SU-DHL-6 (cell line): ENCODE data around the gene SMOC1.

Experiments used
- EZH2phosphoT487 ChIP-seq: fragments of 200-600 bp; sonication (generic), shearing (Covaris generic); conservative IDR thresholded peaks from 2 replicates; pipeline ENCODE4 v1.6.1; 2018; ENCODE audit warnings: mild to moderate bottlenecking, antibody characterized with exemption, low read length, moderate library complexity, mixed read lengths
- TF ChIP-seq, protein P1 (sequence below): fragments of 200-600 bp; sonication (generic); IDR thresholded peaks from one replicate; pipeline ENCODE4 v1.5.1; 2017; ENCODE audit warnings: antibody characterized with exemption, mild to moderate bottlenecking, low read length, moderate library complexity; ENCODE audit not compliant: insufficient read depth, poor library complexity, severe bottlenecking

DNA sequence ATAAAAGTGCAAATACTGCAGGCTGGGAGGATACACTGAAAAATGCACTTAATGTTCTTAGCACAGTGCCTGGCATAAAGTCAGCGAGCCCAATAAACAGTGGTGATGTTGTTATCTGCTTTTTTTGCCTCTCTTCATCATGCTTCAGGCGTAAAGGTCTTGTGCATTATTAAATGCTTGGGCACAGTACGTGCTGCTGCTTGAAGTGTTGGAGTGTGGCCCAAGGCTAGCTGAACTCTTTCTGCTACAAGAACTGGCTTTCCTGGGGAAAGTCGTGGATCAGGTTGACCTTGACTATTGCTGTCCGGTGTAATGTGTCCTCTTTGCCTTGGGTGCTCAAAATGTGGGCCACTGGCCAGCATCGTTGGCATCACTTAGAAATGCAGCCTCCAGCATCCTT lies 43.0 kb downstream of the SMOC1 start:
- TF ChIP-seq, protein P1, sequence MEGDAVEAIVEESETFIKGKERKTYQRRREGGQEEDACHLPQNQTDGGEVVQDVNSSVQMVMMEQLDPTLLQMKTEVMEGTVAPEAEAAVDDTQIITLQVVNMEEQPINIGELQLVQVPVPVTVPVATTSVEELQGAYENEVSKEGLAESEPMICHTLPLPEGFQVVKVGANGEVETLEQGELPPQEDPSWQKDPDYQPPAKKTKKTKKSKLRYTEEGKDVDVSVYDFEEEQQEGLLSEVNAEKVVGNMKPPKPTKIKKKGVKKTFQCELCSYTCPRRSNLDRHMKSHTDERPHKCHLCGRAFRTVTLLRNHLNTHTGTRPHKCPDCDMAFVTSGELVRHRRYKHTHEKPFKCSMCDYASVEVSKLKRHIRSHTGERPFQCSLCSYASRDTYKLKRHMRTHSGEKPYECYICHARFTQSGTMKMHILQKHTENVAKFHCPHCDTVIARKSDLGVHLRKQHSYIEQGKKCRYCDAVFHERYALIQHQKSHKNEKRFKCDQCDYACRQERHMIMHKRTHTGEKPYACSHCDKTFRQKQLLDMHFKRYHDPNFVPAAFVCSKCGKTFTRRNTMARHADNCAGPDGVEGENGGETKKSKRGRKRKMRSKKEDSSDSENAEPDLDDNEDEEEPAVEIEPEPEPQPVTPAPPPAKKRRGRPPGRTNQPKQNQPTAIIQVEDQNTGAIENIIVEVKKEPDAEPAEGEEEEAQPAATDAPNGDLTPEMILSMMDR = no peak
- TF ChIP-seq EZH2phosphoT487 = no peak
